Measurements from ENCODE around the gene UBL7. TPM values are rescaled to one million over a fixed set of nuclear protein-coding genes. Genes with fewer than 3 reads are reported as not detected.

UBL7 gene
- total and polyA plus RNA-seq, 2 of the 8 experiments (the other 6 are each of a cell fraction or from before 2014, with no cell fraction given): 71.5 to 183 TPM

- POLR2A ChIA-PET (ENCODE audit: partially characterized antibody): interaction anchor here (1.1 to 3.3 kb wide), 3 partner anchors 7 to 42 kb away, joined by 3 to 8 read pairs (median 5); partner anchors contain the start of gene UBL7
- Histone ChIP-seq H2BK15ac (ENCODE audit: low read length) (no peak overlapping the region), H3K27me3 (replicated peaks in 1 of 4; ENCODE audit: control insufficient read depth in 3 of 4, extremely low read depth in 1 of 4, insufficient read depth in 3 of 4, low read length in 3 of 4) (no peaks in the 10 kb centered on the region), H2BK12ac (ENCODE audit: low read depth, low read length) (no peak overlapping the region), H3K4ac (replicated peaks; ENCODE audit: insufficient read length, low read depth, low read length) (no peak overlapping the region), H2BK5ac (ENCODE audit: low read depth, low read length) (no peak overlapping the region), H3K36me3 (ENCODE audit: control insufficient read depth in 2 of 4, insufficient read depth in 4 of 4, low read length in 3 of 4) (peaks cover 0 to 5% (median under 1%) of the 10 kb centered on the region in 4 experiments; a peak in 3 of 8 replicates), H3K4me1 (replicated peaks in 1 of 4; ENCODE audit: control insufficient read depth in 3 of 4, insufficient read depth in 4 of 4, low read length in 3 of 4) (peaks cover 7 to 27% (median 20%) of the 10 kb centered on the region in 4 experiments), H2AFZ (ENCODE audit: low read length) (no peak overlapping the region), H3K27ac (ENCODE audit: low read depth, low read length) (no peak overlapping the region), H3K56ac (replicated peaks; ENCODE audit: insufficient read length, low read depth, low read length) (no peak overlapping the region), H2BK120ac (replicated peaks; ENCODE audit: low read depth, low read length) (no peak overlapping the region), H4K5ac (ENCODE audit: insufficient read length, low read depth, low read length) (no peak overlapping the region), H3K9ac (replicated peaks in 1 of 4; ENCODE audit: extremely low read depth in 1 of 4, low read depth in 3 of 4, low read length in 3 of 4) (no peak overlapping the region), H3K23me2 (ENCODE audit: low read depth, low read length) (peaks cover 3% of the 10 kb centered on the region; the same call in 1 of the 2 replicates), H3K9me3 (ENCODE audit: insufficient read depth in 2 of 2, low read depth in 1 of 2, low read length in 1 of 2) (no peaks in the 10 kb centered on the region), H4K8ac (ENCODE audit: extremely low read depth, insufficient read depth, low read length) (no peak overlapping the region), H3K4me3 (ENCODE audit: extremely low read depth in 1 of 4, insufficient read depth in 2 of 4, low read depth in 3 of 4, low read length in 4 of 4) (no peak overlapping the region), H4K20me1 (replicated peaks in 1 of 2; ENCODE audit: control insufficient read depth in 1 of 2, insufficient read depth in 2 of 2, low read length in 2 of 2) (peaks cover 6 to 20% of the 10 kb centered on the region in 2 experiments), H4K91ac (replicated peaks; ENCODE audit: insufficient read length, low read length) (no peak overlapping the region), H2BK20ac (ENCODE audit: low read length) (no peak overlapping the region), H3K18ac (ENCODE audit: extremely low read depth, low read length) (no peak overlapping the region), H3K23ac (ENCODE audit: insufficient read length) (no peak overlapping the region), H3K79me2 (ENCODE audit: control insufficient read depth in 1 of 2, insufficient read depth in 2 of 2, low read length in 2 of 2) (0 out of 4 replicates have a peak, but pooled peaks cover 0 to 6% of the 10 kb centered on the region in 2 experiments), H3K14ac (ENCODE audit: insufficient read length) (no peak overlapping the region), H3K79me1 (ENCODE audit: low read depth, low read length) (peaks cover 9% of the 10 kb centered on the region), H2AK5ac (ENCODE audit: low read depth, low read length) (no peak overlapping the region), H3K4me2 (ENCODE audit: insufficient read depth in 1 of 2, low read depth in 2 of 2, low read length in 2 of 2) (no peak overlapping the region)
- DNase-seq (ENCODE audit: low read depth in 1 of 2, low spot score in 2 of 2) (no peak), FAIRE-seq (no peak)
- TF ChIP-seq TAF7 (optimal IDR thresholded peaks at IDR 0.05; ENCODE audit: borderline replicate concordance, low read depth, low read length): no peak
- TF ChIP-seq EP300 (IDR thresholded peaks at IDR 0.05; ENCODE audit: borderline replicate concordance in 1 of 2, low read depth in 2 of 2, low read length in 2 of 2): no peak
- TF ChIP-seq CEBPB (IDR thresholded peaks at IDR 0.05; ENCODE audit: low read depth, low read length): no peak
- TF ChIP-seq JUN (IDR thresholded peaks at IDR 0.05; ENCODE audit: low read depth, low read length): no peak
- TF ChIP-seq NANOG (IDR thresholded peaks at IDR 0.05; ENCODE audit: insufficient read depth, low read depth, low read length, poor library complexity, severe bottlenecking): no peak
- TF ChIP-seq CBX8 (IDR thresholded peaks at IDR 0.05; ENCODE audit: borderline replicate concordance, low read depth, low read length): no peak
- no peak for TF ChIP-seq SP1 (IDR thresholded peaks at IDR 0.05; ENCODE audit: low read depth, low read length)
- no peak for TF ChIP-seq E2F6 (IDR thresholded peaks at IDR 0.05)
- TF ChIP-seq ATF2 (IDR thresholded peaks at IDR 0.05; ENCODE audit: low read length): no peak
- no peak for TF ChIP-seq FOSL1 (IDR thresholded peaks at IDR 0.05; ENCODE audit: insufficient read depth, low read depth, low read length)
- TF ChIP-seq KDM5A (IDR thresholded peaks at IDR 0.05; ENCODE audit: low read length): no peak
- CTCF ChIA-PET (ENCODE audit: partially characterized antibody): interaction anchor here (1.0 to 41.3 kb wide), 8 partner anchors 9 to 40 kb away, joined by 3 to 1311 read pairs (median 5); partner anchors contain the start of gene CYP11A1
- 95% methylated on average over 4 of the region's 4 CpGs; no CpG with 5 or more reads in 1 of the 2 experiments for WGBS, 2 experiments (ENCODE audit: extremely low coverage in 1 of 2, insufficient coverage in 1 of 2, insufficient read length in 1 of 2, insufficient replicate concordance in 2 of 2, low coverage in 1 of 2, low lambda C conversion rate in 2 of 2, missing lambda C conversion rate in 1 of 2)
Observed at GRCh38 chr15:74419432-74419831, 41.5 kb downstream of the UBL7 start.

Measured in H1 (cell line).